Cerebellar nuclear complex (tissue), 1 donor: ENCODE measurements around the gene CRYZ.

Experiments used
- DNase-seq, 2 experiments: peaks; one replicate each; lab custom pipeline; 2025; lab: John Stamatoyannopoulos, UW

Gene CRYZ

GRCh38 chr1:74731399-74732052 lies 1.3 kb downstream of the CRYZ start:
- DNase-seq = no peak

- DNase-seq = no peak
These were observed 2.9 kb downstream of the CRYZ start for GRCh38 chr1:74729741-74730478.

- no peak for DNase-seq
These were observed 4.1 kb downstream of the CRYZ start for GRCh38 chr1:74728736-74729135.

GRCh38 chr1:74726063-74726462 lies 6.8 kb downstream of the CRYZ start:
- no peak for DNase-seq

- DNase-seq = no peak
These were observed 15.2 kb downstream of the CRYZ start for GRCh38 chr1:74717626-74718025.

GRCh38 chr1:74716822-74717221 lies 16.0 kb downstream of the CRYZ start:
- DNase-seq = no peak

- no peak for DNase-seq
These were observed 17.0 kb downstream of the CRYZ start for GRCh38 chr1:74715806-74716205.

- no peak for DNase-seq
These were observed 17.7 kb downstream of the CRYZ start for GRCh38 chr1:74715236-74715502.

- no peak for DNase-seq
These were observed 18.2 kb downstream of the CRYZ start for GRCh38 chr1:74714429-74715235.

GRCh38 chr1:74713849-74714248 lies 19.0 kb downstream of the CRYZ start:
- DNase-seq = no peak

- no peak for DNase-seq
These were observed 20.0 kb downstream of the CRYZ start for GRCh38 chr1:74712881-74713280.

- no peak for DNase-seq
These were observed 29.3 kb downstream of the CRYZ start for GRCh38 chr1:74703386-74704182.

- DNase-seq = no peak
These were observed 33.5 kb downstream of the CRYZ start for GRCh38 chr1:74699331-74699730.

- no peak for DNase-seq
These were observed 35.0 kb downstream of the CRYZ start for GRCh38 chr1:74697832-74698231.

- no peak for DNase-seq
These were observed 39.4 kb downstream of the CRYZ start for GRCh38 chr1:74693473-74693872.

GRCh38 chr1:74690909-74691308 lies 41.9 kb downstream of the CRYZ start:
- no peak for DNase-seq

GRCh38 chr1:74690364-74690696 lies 42.5 kb downstream of the CRYZ start:
- DNase-seq = no peak

GRCh38 chr1:74689621-74690363 lies 43.1 kb downstream of the CRYZ start:
- peak; percentile 19 to 64 for DNase-seq

- DNase-seq = no peak
These were observed 45.9 kb downstream of the CRYZ start for GRCh38 chr1:74686928-74687327.

- no peak for DNase-seq
These were observed 48.5 kb downstream of the CRYZ start for GRCh38 chr1:74684301-74684700.

GRCh38 chr1:74683656-74684055 lies 49.2 kb downstream of the CRYZ start:
- DNase-seq = no peak

- no peak for DNase-seq
These were observed 51.0 kb downstream of the CRYZ start for GRCh38 chr1:74681851-74682250.
